ACC112 (cell line): Measurements from ENCODE around the gene AMBRA1.

Experiments used
- H2AFZ ChIP-seq: fragments of 200-600 bp; sonication (generic); one replicate; pipeline ENCODE4 v1.6.0; 2017; ENCODE audit warnings: antibody characterized with exemption, low read length; ENCODE audit not compliant: unreplicated experiment
- H3K27ac ChIP-seq: fragments of 200-600 bp; sonication (generic); 2 replicates; pipeline ENCODE4 v1.5.1; 2014; ENCODE audit warnings: low read depth, mild to moderate bottlenecking, antibody characterized with exemption, low read length, moderate library complexity
- H3K27me3 ChIP-seq: fragments of 200-600 bp; sonication (generic); 2 replicates; pipeline ENCODE4 v1.6.1; 2014; ENCODE audit warnings: mild to moderate bottlenecking, antibody characterized with exemption, low read length, moderate library complexity, mixed read lengths; ENCODE audit not compliant: insufficient read depth
- H3K36me3 ChIP-seq: fragments of 200-600 bp; sonication (generic); 2 replicates; pipeline ENCODE4 v1.6.1; 2016; ENCODE audit warnings: mild to moderate bottlenecking, antibody characterized with exemption, low read length, moderate library complexity, mixed read lengths; ENCODE audit not compliant: insufficient read depth
- H3K4me1 ChIP-seq: fragments of 200-600 bp; sonication (generic); one replicate; pipeline ENCODE4 v1.6.1; 2016; ENCODE audit warnings: low read length, mixed read lengths; ENCODE audit not compliant: insufficient read depth, unreplicated experiment, control insufficient read depth
- H3K4me3 ChIP-seq: fragments of 200-600 bp; sonication (generic); 2 replicates; pipeline ENCODE4 v1.5.1; 2014; ENCODE audit warnings: mild to moderate bottlenecking, low read depth, low read length
- H3K79me2 ChIP-seq: fragments of 200-600 bp; sonication (generic); one replicate; pipeline ENCODE4 v1.6.0; 2016; ENCODE audit warnings: low read length; ENCODE audit not compliant: control insufficient read depth, unreplicated experiment, insufficient read depth

AMBRA1 gene

GRCh38 chr11:46413760-46414465 is 179.9 kb downstream of the AMBRA1 start:
- Histone ChIP-seq H3K27ac (no peak overlapping the region), H3K4me3 (no peak overlapping the region), H3K79me2 (no peaks in the 10 kb centered on the region), H3K27me3 (no peaks in the 10 kb centered on the region), H3K4me1 (no peaks in the 10 kb centered on the region), H2AFZ (no peak overlapping the region), H3K36me3 (peaks cover 6% of the 10 kb centered on the region; the same call in 1 of the 2 replicates)

- no peak overlapping the region for H3K4me3 ChIP-seq
- H3K4me1 ChIP-seq = no peaks in the 10 kb centered on the region
- H3K79me2 ChIP-seq = no peaks in the 10 kb centered on the region
- no peak overlapping the region for H2AFZ ChIP-seq
- no peaks in the 10 kb centered on the region for H3K27me3 ChIP-seq
- no peaks in the 10 kb centered on the region for H3K36me3 ChIP-seq
- H3K27ac ChIP-seq = no peak overlapping the region
Observed at GRCh38 chr11:46410021-46410420, 183.8 kb downstream of the AMBRA1 start.

DNA sequence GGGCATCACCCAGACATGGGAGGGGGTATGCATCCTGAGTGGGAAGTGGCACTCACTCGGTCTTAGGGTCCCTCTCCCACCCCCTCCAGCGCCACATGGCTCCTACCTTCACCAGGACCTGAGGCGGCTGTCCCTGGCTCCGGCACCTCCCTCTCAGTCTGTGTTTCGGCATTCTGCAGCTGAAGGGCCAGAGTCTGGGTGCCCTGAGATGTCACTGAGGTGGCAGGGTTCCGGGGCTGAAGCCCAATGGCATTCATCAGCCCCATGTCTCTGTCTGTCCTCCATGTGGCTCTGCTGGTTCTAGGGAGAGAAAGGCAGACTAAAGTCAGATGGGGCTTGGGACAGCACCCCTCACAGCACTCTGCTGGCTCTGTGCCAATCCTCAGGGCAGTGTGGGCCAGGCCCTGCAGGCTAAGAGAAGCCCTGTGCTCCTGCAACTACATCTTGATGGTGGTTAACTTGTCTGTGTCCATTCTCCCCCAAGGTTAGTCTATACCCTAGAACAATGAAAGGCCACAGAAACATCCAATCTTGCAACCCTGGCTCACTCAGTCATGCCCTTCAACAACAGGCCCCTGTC is 185.3 kb downstream of the AMBRA1 start:
- Histone ChIP-seq H2AFZ (no peak overlapping the region), H3K4me1 (no peaks in the 10 kb centered on the region), H3K4me3 (no peak overlapping the region), H3K79me2 (no peaks in the 10 kb centered on the region), H3K36me3 (no peaks in the 10 kb centered on the region), H3K27ac (no peak overlapping the region), H3K27me3 (no peaks in the 10 kb centered on the region)

GRCh38 chr11:46407635-46408034 is 186.2 kb downstream of the AMBRA1 start:
- H3K36me3 ChIP-seq = no peaks in the 10 kb centered on the region
- H3K27ac ChIP-seq = no peak overlapping the region
- H3K79me2 ChIP-seq = no peaks in the 10 kb centered on the region
- H3K4me3 ChIP-seq = no peak overlapping the region
- H2AFZ ChIP-seq = no peak overlapping the region
- no peaks in the 10 kb centered on the region for H3K27me3 ChIP-seq
- H3K4me1 ChIP-seq = no peaks in the 10 kb centered on the region

DNA sequence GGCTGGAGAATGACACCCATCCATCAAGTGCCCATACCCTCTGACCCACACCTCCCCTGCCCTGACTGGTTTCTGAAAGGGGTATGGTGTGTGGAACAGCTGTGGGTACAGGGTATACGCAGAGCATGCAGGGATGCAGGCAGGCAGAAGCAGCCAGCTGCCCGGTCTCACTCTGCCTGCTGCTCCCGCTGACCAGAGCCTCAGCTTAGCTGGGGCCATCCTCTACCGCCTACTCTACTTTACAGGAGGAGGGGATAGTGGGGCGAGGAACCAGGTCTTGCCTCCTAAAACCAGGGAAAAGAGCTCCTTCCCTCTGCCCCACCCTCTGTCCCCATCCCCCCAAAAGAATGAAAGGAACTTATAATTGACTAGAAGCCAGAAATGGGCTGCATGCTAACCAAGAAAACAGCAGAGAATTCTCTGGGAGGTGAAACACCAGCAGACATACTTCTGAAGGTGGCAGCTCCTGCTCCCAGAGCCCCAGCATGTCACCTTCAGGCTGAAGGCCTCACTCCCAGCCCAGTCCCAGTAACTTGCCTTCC is 189.3 kb downstream of the AMBRA1 start:
- H3K4me1 ChIP-seq = no peaks in the 10 kb centered on the region
- no peak overlapping the region for H3K27ac ChIP-seq
- H3K79me2 ChIP-seq = no peaks in the 10 kb centered on the region
- no peaks in the 10 kb centered on the region for H3K27me3 ChIP-seq
- H2AFZ ChIP-seq = no peak overlapping the region
- H3K36me3 ChIP-seq = no peaks in the 10 kb centered on the region
- no peak overlapping the region for H3K4me3 ChIP-seq

- Histone ChIP-seq H3K27ac (no peak overlapping the region), H3K4me1 (no peaks in the 10 kb centered on the region), H2AFZ (no peak overlapping the region), H3K36me3 (no peaks in the 10 kb centered on the region), H3K79me2 (no peaks in the 10 kb centered on the region), H3K4me3 (no peak overlapping the region), H3K27me3 (no peaks in the 10 kb centered on the region)
Observed at GRCh38 chr11:46402957-46403902, 190.6 kb downstream of the AMBRA1 start.

- Histone ChIP-seq H3K79me2 (no peaks in the 10 kb centered on the region), H3K27ac (no peak overlapping the region), H3K4me3 (no peak overlapping the region), H3K36me3 (0 out of 2 replicates have a peak, but pooled peaks cover 3% of the 10 kb centered on the region), H3K4me1 (no peaks in the 10 kb centered on the region), H2AFZ (no peak overlapping the region), H3K27me3 (no peaks in the 10 kb centered on the region)
Observed at GRCh38 chr11:46397526-46397925, 196.3 kb downstream of the AMBRA1 start.

DNA sequence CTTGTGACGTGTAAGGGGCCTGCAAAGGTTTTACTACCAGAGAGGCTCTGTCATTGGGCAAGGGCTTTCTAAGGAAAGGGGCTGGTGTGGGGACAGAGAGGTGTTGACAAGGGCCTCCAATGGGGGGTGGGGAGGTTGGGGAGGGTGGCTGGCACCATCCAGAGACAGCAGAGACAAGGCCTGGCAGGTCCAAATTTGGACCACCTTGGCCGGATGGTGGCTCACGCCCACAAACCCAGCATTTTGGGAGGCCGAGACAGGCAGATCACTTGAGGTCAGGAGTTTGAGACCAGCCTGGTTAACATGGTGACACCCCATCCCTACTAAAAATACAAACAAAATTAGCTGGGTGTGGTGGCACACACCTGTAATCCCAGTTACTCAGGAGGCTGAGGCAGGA is 200.1 kb downstream of the AMBRA1 start:
- no peak overlapping the region for H3K27ac ChIP-seq
- H3K27me3 ChIP-seq = peaks cover 27% of the 10 kb centered on the region
- 0 out of 2 replicates have a peak, but pooled peaks cover 3% of the 10 kb centered on the region for H3K36me3 ChIP-seq
- peaks cover 4% of the 10 kb centered on the region for H3K4me1 ChIP-seq
- H3K4me3 ChIP-seq = no peak overlapping the region
- no peak overlapping the region for H2AFZ ChIP-seq
- no peaks in the 10 kb centered on the region for H3K79me2 ChIP-seq

GRCh38 chr11:46393231-46393616 is 200.6 kb downstream of the AMBRA1 start:
- Histone ChIP-seq H2AFZ (no peak overlapping the region), H3K4me1 (peaks cover 8% of the 10 kb centered on the region), H3K79me2 (no peaks in the 10 kb centered on the region), H3K27ac (no peak overlapping the region), H3K36me3 (0 out of 2 replicates have a peak, but pooled peaks cover 3% of the 10 kb centered on the region), H3K4me3 (no peak overlapping the region), H3K27me3 (peaks cover 33% of the 10 kb centered on the region)

DNA sequence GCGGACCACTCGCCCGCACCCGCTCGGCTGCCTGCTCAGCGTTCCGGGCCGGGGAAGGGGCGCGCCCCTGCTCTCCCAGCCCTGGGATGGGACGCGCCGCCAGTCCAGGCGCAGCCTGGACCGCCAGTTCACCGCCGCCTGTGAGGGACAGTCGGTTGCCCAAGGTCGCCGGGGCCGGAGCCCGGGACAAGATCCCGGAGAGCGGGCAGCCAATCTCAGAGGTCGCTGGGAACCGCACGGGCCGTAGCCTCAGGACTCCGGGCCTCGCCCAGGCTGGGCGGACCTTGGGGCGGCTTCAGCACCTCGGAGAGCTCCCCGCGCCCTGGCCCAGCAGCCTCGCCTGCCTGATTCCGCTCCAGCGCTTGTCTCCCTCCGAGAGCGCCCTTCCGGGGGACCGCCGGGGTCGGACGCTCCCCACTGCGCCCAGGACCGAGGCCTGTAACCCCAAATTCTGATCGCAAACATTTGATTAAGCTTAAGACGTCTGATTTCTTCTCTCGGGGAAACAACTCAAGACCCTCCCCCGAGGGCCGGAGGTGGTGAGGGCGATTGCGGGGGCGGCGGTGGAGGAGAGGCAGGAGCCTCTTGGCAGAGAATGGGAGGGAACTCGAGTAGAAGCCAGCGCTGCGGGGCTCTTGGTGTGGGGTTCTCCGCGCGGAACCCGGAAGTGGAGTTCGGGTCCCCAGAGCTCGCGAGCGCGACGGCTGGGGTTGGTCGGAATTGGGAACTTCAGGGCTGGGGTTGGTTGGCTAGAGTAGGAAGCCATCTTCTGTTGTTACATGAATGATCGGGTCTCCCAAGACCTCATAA is 201.2 kb downstream of the AMBRA1 start:
- Histone ChIP-seq H3K27ac (no peak overlapping the region), H3K36me3 (0 out of 2 replicates have a peak, but pooled peaks cover 3% of the 10 kb centered on the region), H3K79me2 (no peaks in the 10 kb centered on the region), H3K4me3 (peak overlapping the region; percentile 74), H3K27me3 (peaks cover 38% of the 10 kb centered on the region), H3K4me1 (peaks cover 8% of the 10 kb centered on the region), H2AFZ (no peak overlapping the region)
